ENCODE results near the gene MYO18A.

Gene MYO18A

GRCh38 chr17:29125651-29126050 is 54.5 kb downstream of the MYO18A start:
- no peak for DNase-seq (ENCODE audit: low read depth)

- DNase-seq (ENCODE audit: low read depth): no peak
Measured at GRCh38 chr17:29124925-29125273, 55.3 kb downstream of the MYO18A start.

GRCh38 chr17:29124135-29124924 is 55.9 kb downstream of the MYO18A start:
- DNase-seq (ENCODE audit: low read depth): no peak

- no peak for DNase-seq (ENCODE audit: low read depth)
Measured at GRCh38 chr17:29123111-29123510, 57.1 kb downstream of the MYO18A start.

DNA sequence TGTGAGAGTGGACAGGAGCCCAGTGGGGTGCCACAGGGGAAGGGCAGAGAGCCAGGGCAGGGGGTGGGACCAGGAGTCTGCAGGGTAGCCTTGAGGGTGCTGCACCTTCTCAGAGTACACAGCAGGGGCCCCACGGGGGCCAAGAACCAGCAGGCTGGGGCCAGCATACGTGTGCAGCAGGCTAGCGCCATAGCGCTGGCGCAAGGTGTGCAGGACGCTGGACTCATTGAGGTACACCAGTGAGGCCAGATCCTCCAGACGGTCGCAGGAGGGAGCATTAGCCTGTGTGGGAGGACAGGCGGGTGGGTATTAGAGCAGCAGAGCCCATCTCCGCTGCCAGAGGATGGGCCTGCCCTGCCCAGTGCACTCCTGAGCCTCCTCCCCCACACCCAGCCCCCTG is 58.8 kb downstream of the MYO18A start:
- DNase-seq (ENCODE audit: low read depth): no peak

DNA sequence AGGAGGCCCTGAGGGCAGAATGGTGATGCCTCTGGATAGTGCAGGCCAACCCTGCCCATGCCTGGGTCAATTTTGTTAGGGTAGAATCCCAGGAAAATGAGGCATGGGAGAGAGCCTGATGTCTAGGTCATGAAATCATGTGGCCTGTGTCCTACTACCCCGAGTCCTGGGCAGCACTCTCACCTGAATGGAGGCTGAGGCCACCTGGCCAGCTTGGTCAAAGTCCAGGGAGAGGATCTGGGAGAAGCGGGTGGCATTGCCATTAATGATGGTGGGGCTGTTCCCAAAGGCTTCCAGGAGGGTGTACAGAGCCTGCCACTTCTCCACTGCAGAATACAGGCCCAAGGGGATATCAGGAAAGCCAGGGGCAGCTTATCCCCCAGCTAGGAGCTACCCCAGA is 59.8 kb downstream of the MYO18A start:
- DNase-seq (ENCODE audit: low read depth): no peak

DNA sequence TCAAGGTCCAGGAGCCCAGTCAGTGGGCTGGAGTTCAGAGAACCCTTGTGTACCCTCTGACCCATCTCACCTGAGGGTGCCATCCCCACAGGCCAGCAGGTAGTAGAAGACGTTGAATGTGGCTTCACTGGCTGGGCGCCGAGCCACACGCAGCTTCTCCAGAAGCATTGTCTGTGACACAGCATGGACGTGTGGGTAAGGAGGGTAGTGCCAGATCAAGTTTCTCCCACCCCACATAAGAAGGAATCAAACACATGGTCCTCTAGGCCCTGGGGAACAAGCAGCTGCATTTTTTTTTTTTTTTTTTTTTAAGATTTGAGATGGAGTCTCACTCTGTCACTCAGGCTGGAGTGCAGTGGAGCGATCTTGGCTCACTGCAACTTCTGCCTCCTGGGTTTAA is 60.9 kb downstream of the MYO18A start:
- no peak for DNase-seq (ENCODE audit: low read depth)

- DNase-seq (ENCODE audit: low read depth): no peak
Measured at GRCh38 chr17:29116804-29117753, 63.1 kb downstream of the MYO18A start.

DNA sequence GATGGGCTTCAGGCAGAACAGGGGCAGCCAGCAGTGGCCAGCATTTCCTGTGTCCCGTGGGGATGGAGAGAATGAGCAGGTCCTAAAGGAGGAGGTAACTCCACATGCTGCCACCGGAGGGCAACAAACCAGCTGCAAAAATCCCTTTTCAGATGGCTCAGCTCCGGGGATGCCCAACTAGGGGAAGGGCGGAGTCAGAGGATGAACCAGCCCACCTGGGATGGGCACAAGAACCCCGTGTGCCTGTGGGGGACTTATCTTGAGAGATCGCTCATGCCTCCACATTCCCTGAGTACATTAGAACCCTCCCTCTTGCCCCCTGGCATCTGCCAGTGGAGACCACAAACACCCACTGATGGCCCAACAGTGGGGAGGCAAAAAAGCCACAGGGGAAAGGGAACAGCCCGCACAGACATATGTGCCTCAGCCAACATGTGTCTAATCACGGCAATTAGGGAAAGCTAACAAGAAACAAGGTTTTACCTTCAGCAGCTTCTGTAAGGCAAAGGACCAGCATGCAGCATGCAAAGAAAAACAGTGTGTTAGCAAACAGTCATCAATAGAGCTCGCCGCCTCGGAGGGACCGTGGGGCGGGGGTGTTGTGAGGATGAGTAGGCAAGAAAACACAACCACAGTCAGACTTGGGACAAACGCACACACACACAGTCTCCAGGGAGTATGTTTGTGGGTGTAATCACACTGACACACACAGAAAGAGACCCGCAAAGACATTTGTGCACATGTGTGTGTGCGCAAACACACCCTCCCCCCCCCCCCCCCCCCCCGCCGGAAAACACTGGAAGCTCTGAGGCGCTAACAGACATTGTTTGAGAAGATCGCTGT is 64.0 kb downstream of the MYO18A start:
- no peak for DNase-seq (ENCODE audit: low read depth)

- DNase-seq (ENCODE audit: low read depth): no peak
Measured at GRCh38 chr17:29115435-29115834, 64.8 kb downstream of the MYO18A start.

GRCh38 chr17:29114141-29114540 is 66.1 kb downstream of the MYO18A start:
- no peak for DNase-seq (ENCODE audit: low read depth)

GRCh38 chr17:29113334-29113733 is 66.9 kb downstream of the MYO18A start:
- DNase-seq (ENCODE audit: low read depth): no peak

DNA sequence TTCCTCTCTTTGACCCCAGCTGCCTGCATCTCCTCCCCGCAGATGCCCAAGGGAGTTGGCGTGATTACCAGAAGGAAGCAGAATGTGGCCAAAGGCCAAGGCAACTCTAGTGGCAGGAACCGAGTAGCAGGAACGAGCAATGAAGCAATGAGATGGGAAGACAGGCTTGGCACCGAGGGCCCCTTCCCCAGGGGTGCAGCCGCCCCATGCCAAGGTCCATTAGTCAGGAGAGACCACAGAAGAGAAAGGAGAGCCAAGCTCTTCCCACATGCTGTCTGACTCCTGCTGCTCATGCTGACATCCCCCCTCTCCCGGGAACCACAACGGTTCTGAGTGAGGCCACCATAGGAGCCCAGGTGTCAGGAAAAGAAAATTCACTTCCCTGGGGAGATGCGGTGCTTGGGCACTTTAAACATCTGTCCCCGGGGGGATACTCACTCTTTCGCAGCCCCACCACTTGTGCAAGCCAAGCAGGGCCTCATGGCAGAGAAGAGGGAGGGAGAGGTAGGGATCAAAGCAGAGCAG is 67.4 kb downstream of the MYO18A start:
- no peak for DNase-seq (ENCODE audit: low read depth)

DNA sequence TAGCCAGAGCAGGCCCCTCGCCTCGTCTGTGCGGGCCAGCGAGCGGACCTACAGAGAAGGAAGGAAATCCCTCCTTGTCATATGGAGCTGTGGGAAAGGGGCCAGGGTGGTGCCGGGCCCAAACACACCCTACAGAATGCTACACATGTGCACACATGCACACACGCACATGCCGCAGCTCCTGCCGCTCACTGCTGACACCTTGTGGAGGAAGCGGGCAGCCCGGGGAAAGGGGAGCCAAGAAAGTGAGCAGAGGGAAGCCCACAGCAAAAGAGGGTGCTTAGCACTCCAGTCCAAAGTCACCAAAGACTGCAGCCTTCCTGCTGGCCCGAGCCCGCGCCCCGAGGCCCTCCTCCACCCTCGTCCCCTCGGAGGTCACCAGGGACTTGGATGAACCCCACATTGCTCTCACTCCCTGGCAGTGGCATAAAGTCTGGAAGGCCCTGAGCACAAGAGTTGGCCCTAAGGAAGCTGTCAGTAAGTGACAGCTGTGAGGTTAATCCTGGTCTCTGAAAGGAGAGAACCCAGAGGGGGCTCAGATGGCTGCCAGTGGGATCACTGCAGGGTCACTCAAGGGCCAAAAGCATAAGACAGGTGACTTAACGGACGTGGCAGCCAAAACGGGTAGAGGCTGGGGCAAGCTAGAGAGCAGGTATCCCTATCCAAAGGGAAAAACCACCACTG is 68.2 kb downstream of the MYO18A start:
- DNase-seq (ENCODE audit: low read depth): no peak

DNA sequence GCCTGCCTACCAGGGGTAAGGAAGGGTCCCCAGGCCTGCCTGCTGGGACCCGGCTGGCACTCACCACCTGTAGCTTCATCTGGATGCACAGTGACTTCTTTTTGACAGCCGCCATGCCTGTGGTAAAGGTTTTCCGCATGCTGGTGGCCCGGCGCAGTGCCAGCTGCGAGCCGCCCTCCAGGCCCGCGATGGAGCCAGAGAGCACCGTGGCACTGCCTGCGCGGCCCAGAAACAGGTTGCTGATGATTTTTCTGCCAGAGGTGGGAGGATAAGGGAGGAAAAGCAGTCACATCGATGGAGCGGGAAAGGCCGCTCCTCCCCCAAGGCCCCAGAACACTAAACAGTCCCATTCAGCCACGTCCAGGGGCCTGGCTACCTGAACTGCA is 69.8 kb downstream of the MYO18A start:
- no peak for DNase-seq (ENCODE audit: low read depth)

DNA sequence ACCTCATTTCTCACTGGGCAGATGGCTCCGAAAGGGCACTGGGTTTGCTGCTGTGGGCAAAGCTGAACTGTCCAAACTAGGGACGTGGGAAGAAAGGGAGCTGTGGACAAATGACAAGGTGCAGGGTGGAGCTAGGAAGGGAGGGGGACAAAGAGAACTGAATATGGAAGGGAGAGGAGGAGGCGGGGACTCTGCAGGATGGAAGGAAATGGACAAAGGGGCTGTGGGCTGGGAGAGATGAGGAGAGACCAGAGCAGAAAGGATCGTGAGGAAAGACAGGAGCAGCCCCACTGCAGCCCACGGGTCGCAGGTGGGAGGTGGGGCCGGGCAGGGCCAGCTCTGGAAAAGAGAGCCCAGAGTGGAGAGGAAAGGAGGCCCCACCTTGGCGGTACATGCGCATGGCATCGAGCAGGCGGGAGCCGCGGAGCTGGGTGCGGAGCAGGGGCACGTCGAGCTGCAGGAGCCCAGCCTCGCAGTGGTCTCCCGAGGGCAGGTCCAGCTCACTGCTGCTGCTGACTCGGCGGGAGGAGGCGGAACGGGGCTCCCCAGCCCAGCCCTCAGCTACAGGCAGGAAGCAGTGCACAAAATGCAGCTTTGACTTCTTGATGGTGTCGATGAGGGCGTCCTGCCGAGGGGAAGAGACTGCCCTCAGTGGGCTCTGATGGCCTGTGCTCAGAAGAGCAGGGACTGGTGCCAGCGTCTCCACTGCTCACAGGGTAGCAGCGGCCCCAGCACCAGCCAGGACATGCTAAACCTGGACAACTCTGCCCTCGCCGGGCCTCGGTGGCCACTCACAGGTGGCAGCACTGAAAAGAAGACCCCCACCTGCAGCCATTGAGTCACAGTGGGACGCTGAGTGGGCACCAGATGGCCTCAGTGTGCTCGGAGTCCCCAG is 70.5 kb downstream of the MYO18A start:
- DNase-seq (ENCODE audit: low read depth): no peak

DNA sequence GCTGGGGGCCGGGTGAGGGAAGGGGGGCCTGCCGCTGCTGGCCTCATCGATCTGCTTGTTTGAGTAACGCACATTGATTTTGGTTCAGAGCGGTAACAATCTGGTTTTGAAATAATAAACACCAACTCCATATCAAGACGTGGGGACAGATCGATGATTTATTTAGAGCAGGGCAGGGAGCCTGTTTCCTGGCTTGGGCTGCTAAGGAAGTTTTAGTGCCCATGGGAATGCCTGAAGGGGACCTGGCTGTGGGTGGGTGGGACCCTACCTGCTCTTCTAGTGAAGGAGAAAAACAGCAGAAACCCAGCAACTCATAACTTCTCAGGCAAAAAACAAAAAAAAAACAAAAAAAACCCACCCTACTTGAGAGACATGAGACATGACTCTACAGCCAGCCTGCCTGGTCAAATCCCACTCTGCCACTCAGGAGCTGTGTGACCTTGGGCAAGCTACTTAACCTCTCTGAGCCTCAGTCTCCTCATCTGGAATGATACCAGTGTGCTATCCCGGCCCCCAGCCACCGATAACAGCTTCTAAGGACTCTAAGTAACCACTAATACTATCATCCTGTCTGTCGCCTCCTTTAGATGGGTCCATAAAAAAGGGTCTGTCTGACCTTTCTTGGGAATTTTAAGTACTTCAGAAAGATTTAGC is 71.2 kb downstream of the MYO18A start:
- no peak for DNase-seq (ENCODE audit: low read depth)

DNA sequence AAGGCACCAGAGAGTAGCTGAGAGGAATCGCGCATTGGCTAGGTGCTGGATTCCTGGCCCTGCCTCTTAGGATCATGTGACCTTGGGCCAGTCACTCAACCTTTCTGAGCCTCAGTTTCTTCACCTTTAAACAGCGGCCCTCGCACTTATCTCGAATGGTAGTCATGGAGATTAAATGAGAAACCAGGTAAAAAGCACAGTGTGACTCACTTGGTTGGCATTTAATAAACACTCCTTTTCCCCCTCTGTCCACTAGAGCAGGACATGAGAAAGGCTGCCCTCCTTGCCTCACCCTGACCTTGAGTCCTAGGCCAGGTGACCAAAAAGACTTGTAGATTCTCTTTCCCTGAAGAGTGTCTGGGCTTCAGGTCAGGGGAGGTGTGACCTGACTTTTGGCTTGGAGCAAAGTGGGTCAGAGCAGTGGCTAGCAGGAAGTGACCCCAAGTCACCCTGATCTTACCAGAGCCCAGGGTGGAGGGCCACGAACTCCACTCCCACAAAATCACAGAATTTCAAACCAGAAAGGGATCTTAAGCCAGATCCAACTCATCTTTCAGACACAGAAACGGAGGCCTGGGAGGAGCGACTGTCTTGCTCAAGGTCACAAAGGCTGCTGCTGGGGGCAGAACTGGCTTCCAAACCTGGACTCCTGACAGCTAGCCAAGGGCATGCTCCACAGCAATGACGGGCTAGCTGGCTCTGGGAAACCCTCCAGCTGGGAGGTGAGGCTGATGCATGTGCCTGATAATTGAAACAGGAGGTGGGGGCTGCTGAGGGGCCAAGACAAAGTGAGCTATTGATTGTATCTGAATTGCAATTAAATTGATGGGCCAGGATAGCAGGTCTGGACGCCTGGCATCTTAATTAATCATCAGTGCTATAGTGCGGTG is 72.0 kb downstream of the MYO18A start:
- DNase-seq (ENCODE audit: low read depth): no peak

DNA sequence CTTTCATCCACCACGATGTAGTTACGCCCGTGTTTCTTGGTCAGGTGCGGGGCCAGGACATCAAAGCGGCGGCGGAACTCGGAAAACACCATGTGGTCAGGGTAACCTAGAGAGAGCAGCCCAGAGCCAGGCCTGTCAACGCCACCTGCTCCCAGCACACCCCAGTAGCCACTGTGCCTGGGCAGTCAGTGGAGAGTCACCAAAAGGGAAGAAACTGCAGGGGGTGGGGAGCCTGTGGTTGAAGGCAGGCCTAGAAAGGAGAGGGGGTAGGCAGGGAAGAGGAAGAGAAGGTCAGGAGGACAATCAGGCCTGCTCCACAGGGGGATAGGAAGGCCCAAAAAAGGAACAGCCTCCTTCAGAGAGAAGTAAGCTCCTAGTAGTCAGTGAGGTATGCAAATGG is 73.1 kb downstream of the MYO18A start:
- DNase-seq (ENCODE audit: low read depth): no peak

Measured in non-pigmented ciliary epithelial cell (primary cell).